IPS-18a (cell line): Measurements from ENCODE around the gene UBE2H.

Source experiments
- H3K27ac ChIP-seq: one replicate; pipeline ENCODE4 v1.5.1; 2013; ENCODE audit warnings: low read length
- H3K27me3 ChIP-seq: one replicate; pipeline ENCODE4 v1.6.1; 2013; ENCODE audit warnings: mild to moderate bottlenecking, low read length; ENCODE audit not compliant: control insufficient read depth, insufficient read depth
- H3K36me3 ChIP-seq: one replicate; pipeline ENCODE4 v1.6.1; 2013; ENCODE audit warnings: low read depth, low read length; ENCODE audit not compliant: control insufficient read depth
- H3K4me1 ChIP-seq: one replicate; pipeline ENCODE4 v1.6.1; 2013; ENCODE audit warnings: low read depth, low read length; ENCODE audit not compliant: control insufficient read depth
- H3K4me3 ChIP-seq: one replicate; pipeline ENCODE4 v1.5.1; 2013; ENCODE audit warnings: low read length
- H3K9ac ChIP-seq: one replicate; pipeline ENCODE4 v1.6.1; 2013; ENCODE audit warnings: mild to moderate bottlenecking, low read length, moderate library complexity
- H3K9me3 ChIP-seq: one replicate; pipeline ENCODE4 v1.6.1; 2013; ENCODE audit warnings: low read depth, low read length; ENCODE audit not compliant: control insufficient read depth

UBE2H gene

GRCh38 chr7:129883151-129883550 is 69.6 kb downstream of the UBE2H start:
- Histone ChIP-seq H3K9me3 (no peaks in the 10 kb centered on the region), H3K36me3 (no peaks in the 10 kb centered on the region), H3K4me1 (peaks cover 27% of the 10 kb centered on the region), H3K27me3 (no peaks in the 10 kb centered on the region), H3K9ac (no peak overlapping the region), H3K4me3 (no peak overlapping the region), H3K27ac (no peak overlapping the region)

GRCh38 chr7:129882531-129882930 is 70.2 kb downstream of the UBE2H start:
- Histone ChIP-seq H3K4me1 (peaks cover 31% of the 10 kb centered on the region), H3K4me3 (no peak overlapping the region), H3K36me3 (no peaks in the 10 kb centered on the region), H3K27me3 (no peaks in the 10 kb centered on the region), H3K9ac (no peak overlapping the region), H3K9me3 (no peaks in the 10 kb centered on the region), H3K27ac (no peak overlapping the region)

- no peak overlapping the region for H3K9ac ChIP-seq
- H3K4me1 ChIP-seq, result peaks cover 31% of the 10 kb centered on the region
- H3K27me3 ChIP-seq, result no peaks in the 10 kb centered on the region
- H3K9me3 ChIP-seq, result no peaks in the 10 kb centered on the region
- peak overlapping the region; percentile 13 for H3K27ac ChIP-seq
- H3K36me3 ChIP-seq, result no peaks in the 10 kb centered on the region
- no peak overlapping the region for H3K4me3 ChIP-seq
These were observed 75.5 kb downstream of the UBE2H start for GRCh38 chr7:129877146-129877792.

- Histone ChIP-seq H3K27me3 (no peaks in the 10 kb centered on the region), H3K9me3 (no peaks in the 10 kb centered on the region), H3K36me3 (no peaks in the 10 kb centered on the region), H3K4me3 (no peak overlapping the region), H3K4me1 (peaks cover 22% of the 10 kb centered on the region), H3K9ac (no peak overlapping the region), H3K27ac (no peak overlapping the region)
These were observed 76.9 kb downstream of the UBE2H start for GRCh38 chr7:129875745-129876411.

GRCh38 chr7:129875160-129875559 is 77.6 kb downstream of the UBE2H start:
- Histone ChIP-seq H3K27me3 (no peaks in the 10 kb centered on the region), H3K27ac (no peak overlapping the region), H3K9me3 (no peaks in the 10 kb centered on the region), H3K36me3 (no peaks in the 10 kb centered on the region), H3K4me3 (no peak overlapping the region), H3K9ac (no peak overlapping the region), H3K4me1 (peaks cover 17% of the 10 kb centered on the region)

- Histone ChIP-seq H3K36me3 (no peaks in the 10 kb centered on the region), H3K9ac (no peak overlapping the region), H3K4me3 (no peak overlapping the region), H3K9me3 (no peaks in the 10 kb centered on the region), H3K27me3 (no peaks in the 10 kb centered on the region), H3K27ac (no peak overlapping the region), H3K4me1 (peaks cover 14% of the 10 kb centered on the region)
These were observed 78.0 kb downstream of the UBE2H start for GRCh38 chr7:129874722-129875121.

- Histone ChIP-seq H3K9me3 (no peaks in the 10 kb centered on the region), H3K4me1 (no peaks in the 10 kb centered on the region), H3K4me3 (no peak overlapping the region), H3K36me3 (no peaks in the 10 kb centered on the region), H3K27me3 (no peaks in the 10 kb centered on the region), H3K27ac (no peak overlapping the region), H3K9ac (no peak overlapping the region)
These were observed 80.7 kb downstream of the UBE2H start for GRCh38 chr7:129872054-129872453.

- no peak overlapping the region for H3K9ac ChIP-seq
- no peaks in the 10 kb centered on the region for H3K4me1 ChIP-seq
- no peaks in the 10 kb centered on the region for H3K9me3 ChIP-seq
- no peaks in the 10 kb centered on the region for H3K36me3 ChIP-seq
- no peaks in the 10 kb centered on the region for H3K27me3 ChIP-seq
- no peak overlapping the region for H3K27ac ChIP-seq
- no peak overlapping the region for H3K4me3 ChIP-seq
These were observed 82.1 kb downstream of the UBE2H start for GRCh38 chr7:129870668-129871067.

GRCh38 chr7:129866251-129866650 is 86.5 kb downstream of the UBE2H start:
- Histone ChIP-seq H3K9me3 (no peaks in the 10 kb centered on the region), H3K4me3 (no peak overlapping the region), H3K36me3 (no peaks in the 10 kb centered on the region), H3K9ac (no peak overlapping the region), H3K27ac (no peak overlapping the region), H3K27me3 (no peaks in the 10 kb centered on the region), H3K4me1 (peaks cover 10% of the 10 kb centered on the region)

GRCh38 chr7:129865925-129866201 is 86.9 kb downstream of the UBE2H start:
- Histone ChIP-seq H3K36me3 (no peaks in the 10 kb centered on the region), H3K9ac (no peak overlapping the region), H3K9me3 (no peaks in the 10 kb centered on the region), H3K27ac (no peak overlapping the region), H3K27me3 (no peaks in the 10 kb centered on the region), H3K4me3 (no peak overlapping the region), H3K4me1 (peaks cover 10% of the 10 kb centered on the region)

GRCh38 chr7:129865093-129865924 is 87.5 kb downstream of the UBE2H start:
- H3K27ac ChIP-seq, result no peak overlapping the region
- no peak overlapping the region for H3K4me3 ChIP-seq
- H3K27me3 ChIP-seq, result no peaks in the 10 kb centered on the region
- peaks cover 10% of the 10 kb centered on the region for H3K4me1 ChIP-seq
- no peaks in the 10 kb centered on the region for H3K9me3 ChIP-seq
- H3K36me3 ChIP-seq, result no peaks in the 10 kb centered on the region
- no peak overlapping the region for H3K9ac ChIP-seq
